KOPT-K1 (cell line): ENCODE data around the gene SH2D7.
"Not testable (repeated sequence)": the region's sequence is repeated elsewhere in the genome, so short reads cannot be mapped to it uniquely, and the experiment has no call there.

ENCODE experiments used
- H3K27ac ChIP-seq: fragments of 200-600 bp; sonication (generic); 2 replicates; pipeline ENCODE4 v1.5.1; 2016; ENCODE audit warnings: antibody characterized with exemption, mild to moderate bottlenecking, low read depth, low read length; ENCODE audit not compliant: poor library complexity, severe bottlenecking
- H3K36me3 ChIP-seq: fragments of 200-600 bp; sonication (generic); 2 replicates; pipeline ENCODE4 v1.5.1; 2017; ENCODE audit warnings: antibody characterized with exemption, mild to moderate bottlenecking, low read length, moderate library complexity; ENCODE audit not compliant: insufficient read depth
- H3K9me3 ChIP-seq: fragments of 200-600 bp; sonication (generic); 2 replicates; pipeline ENCODE4 v1.5.1; 2017; ENCODE audit warnings: antibody characterized with exemption, low read length, mild to moderate bottlenecking; ENCODE audit not compliant: insufficient read depth, poor library complexity, severe bottlenecking

The SH2D7 gene

DNA sequence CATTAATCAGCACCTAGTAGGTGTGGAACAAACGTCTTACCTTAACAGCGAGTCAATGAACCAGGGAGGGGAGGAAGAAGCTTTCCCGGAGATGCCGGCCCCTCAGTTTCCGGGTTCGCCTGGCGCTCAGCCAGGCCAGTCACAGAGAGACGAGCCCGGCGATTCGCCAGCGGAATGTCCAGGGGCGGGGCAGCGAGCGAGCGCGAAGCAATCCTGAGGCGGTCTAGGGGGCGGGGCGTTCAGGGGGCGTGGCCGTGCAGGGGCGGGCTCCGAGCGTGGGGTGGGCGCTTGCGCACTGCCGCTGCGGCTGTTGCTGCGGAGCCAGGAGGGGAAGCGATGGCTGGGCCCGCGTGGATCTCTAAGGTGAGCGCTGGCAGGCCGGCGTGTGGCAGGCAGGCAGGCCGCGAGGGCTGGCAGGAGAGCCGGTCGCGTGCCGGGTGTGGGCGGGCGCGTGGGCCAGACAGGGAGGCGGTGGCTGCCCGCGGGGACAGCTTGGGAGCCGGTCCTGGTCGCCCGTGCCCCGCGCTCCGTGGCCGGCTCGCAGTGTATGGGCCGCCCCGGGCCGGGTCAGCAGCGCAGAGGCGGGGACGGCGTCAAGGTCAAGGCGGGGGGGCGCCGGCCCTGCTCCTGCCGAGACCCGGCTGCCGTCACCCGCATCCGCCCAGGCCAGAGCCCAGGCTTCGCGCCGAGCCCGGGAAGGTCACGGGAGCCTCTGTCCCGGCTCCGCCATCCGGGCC lies 56.9 kb downstream of the SH2D7 start, which contains the start of gene IDH3A:
Gene IDH3A (plus strand): TSS at position 295 of the 737 bp plus-strand sequence. CDS start 42 bp downstream, at position 337.
- Histone ChIP-seq H3K36me3 (peaks cover 4% of the 10 kb centered on the region; the same call in 1 of the 2 replicates), H3K9me3 (no peaks in the 10 kb centered on the region), H3K27ac (peak within 1 kb of the TSS; percentile 69)

DNA sequence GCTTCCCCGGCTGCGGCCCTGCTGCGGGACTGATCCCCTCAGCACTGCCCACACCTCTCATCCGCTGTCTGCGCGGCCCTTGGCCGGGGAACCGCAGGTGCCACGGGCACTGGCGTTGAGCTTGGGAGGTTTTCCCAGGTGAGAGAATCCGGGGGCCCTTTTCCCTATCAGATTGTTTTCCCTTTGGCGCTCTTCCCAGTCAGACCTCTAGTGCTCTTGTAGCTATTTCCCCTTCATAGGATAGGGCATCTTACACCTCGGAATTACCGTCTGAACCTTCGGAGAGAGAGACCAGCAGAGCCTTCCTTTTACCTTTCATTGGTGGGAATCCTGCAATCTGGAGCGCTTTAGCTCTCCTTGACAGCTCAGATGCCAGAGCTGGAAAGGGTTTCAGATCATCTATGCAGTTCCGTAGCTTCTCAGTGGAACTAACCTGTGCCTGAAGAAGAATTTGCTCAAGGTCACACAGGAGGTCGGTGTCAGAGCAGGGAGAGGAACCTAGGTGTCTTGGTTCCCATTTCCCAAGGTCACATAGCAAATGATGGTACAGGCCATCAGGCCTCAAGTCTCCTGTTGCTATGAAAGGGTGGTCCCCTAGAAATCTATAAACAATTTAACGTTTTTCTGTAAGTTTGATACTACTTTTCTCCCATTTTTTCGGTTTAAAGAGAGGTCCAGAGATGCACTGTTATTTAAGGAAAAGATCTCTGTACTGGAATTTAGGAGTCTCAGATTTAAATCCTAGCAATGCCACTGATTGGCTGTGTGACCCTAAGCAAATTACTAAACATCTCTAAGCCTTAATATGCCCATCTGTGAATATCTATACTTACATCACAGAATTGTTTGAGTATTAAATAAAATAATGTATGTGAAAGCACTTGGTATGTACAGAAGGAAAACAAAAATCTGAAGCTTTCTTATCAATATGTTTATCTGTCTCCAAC lies 57.7 kb downstream of the SH2D7 start:
- Histone ChIP-seq H3K9me3 (no peaks in the 10 kb centered on the region), H3K27ac (peak overlapping the region; percentile 69), H3K36me3 (peaks cover 10% of the 10 kb centered on the region; the same call in 1 of the 2 replicates)

DNA sequence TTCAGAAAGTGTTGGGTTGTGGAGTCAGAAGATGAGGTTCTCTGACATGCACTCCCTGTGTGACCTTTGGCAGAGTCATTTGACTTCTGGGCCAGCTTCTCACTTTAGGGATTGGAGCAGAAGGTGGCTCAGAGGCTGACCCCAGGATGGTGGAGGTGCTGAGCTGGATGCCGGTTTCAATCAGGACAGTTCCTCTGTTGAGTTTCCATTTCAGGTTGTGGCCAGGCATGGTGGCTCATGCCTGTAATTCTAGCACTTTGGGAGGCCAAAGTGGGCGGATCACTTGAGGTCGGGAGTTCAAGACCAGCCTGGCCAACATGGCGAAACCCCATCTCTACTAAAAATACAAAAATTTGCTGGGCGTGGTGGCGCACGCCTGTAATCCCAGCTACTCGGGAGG lies 58.7 kb downstream of the SH2D7 start:
- H3K36me3 ChIP-seq: peaks cover 20% of the 10 kb centered on the region
- not testable (repeated sequence) for H3K9me3 ChIP-seq, H3K27ac ChIP-seq
